Astrocyte (in vitro differentiated cells and primary cell): ENCODE measurements around the gene SH3RF1. TPM values are rescaled to one million over a fixed set of nuclear protein-coding genes. Genes with fewer than 3 reads are reported as not detected.

Experiments
- DNase-seq: peaks from one replicate; pipeline ENCODE4 v3.0.0-alpha.2; 2010; ENCODE audit warnings: low read depth
- FAIRE-seq: peaks from 2 replicates; lab custom pipeline; 2011; peaks lifted over from hg19 to GRCh38; lab: Jason Lieb, UNC
- H2AFZ ChIP-seq: 2 replicates; pipeline ENCODE4 v1.6.0; 2012; ENCODE audit warnings: low read depth, low read length, inconsistent platforms
- H3K27ac ChIP-seq: 2 replicates; pipeline ENCODE4 v1.5.1; 2011; ENCODE audit warnings: low read depth, low read length, inconsistent platforms
- H3K27me3 ChIP-seq: 2 replicates; pipeline ENCODE4 v1.6.0; 2011; ENCODE audit warnings: low read length, inconsistent platforms; ENCODE audit not compliant: insufficient read depth
- H3K36me3 ChIP-seq: 2 replicates; pipeline ENCODE4 v1.5.1; 2011; ENCODE audit warnings: low read length, inconsistent platforms; ENCODE audit not compliant: insufficient read depth
- H3K4me1 ChIP-seq: 2 replicates; pipeline ENCODE4 v1.5.1; 2011; ENCODE audit warnings: low read length, inconsistent platforms; ENCODE audit not compliant: insufficient read depth
- H3K4me2 ChIP-seq: 2 replicates; pipeline ENCODE4 v1.6.0; 2012; ENCODE audit warnings: low read length, inconsistent platforms
- H3K4me3 ChIP-seq: 2 replicates; pipeline ENCODE4 v1.5.1; 2011; ENCODE audit warnings: low read depth, mild to moderate bottlenecking, low read length, inconsistent platforms; ENCODE audit not compliant: insufficient read depth
- H3K79me2 ChIP-seq: 2 replicates; pipeline ENCODE4 v1.6.0; 2012; ENCODE audit warnings: mild to moderate bottlenecking, low read length, inconsistent platforms; ENCODE audit not compliant: insufficient read depth
- H3K9ac ChIP-seq: 2 replicates; pipeline ENCODE4 v1.6.0; 2012; ENCODE audit warnings: mild to moderate bottlenecking, low read length, inconsistent platforms
- H3K9me3 ChIP-seq: 2 replicates; pipeline ENCODE4 v1.5.1; 2012; ENCODE audit warnings: low read depth, mild to moderate bottlenecking, low read length, inconsistent platforms; ENCODE audit not compliant: insufficient read depth
- H4K20me1 ChIP-seq: 2 replicates; pipeline ENCODE4 v1.6.0; 2012; ENCODE audit warnings: low read length, inconsistent platforms; ENCODE audit not compliant: insufficient read depth
- H3K27ac Mint-ChIP-seq: one replicate; pipeline ENCODE4 v1.8.0; 2021; ENCODE audit warnings: mild to moderate bottlenecking, mixed read lengths; ENCODE audit not compliant: unreplicated experiment
- H3K27me3 Mint-ChIP-seq: one replicate; pipeline ENCODE4 v1.8.0; 2021; ENCODE audit warnings: low read depth, mixed read lengths; ENCODE audit not compliant: unreplicated experiment
- H3K36me3 Mint-ChIP-seq: one replicate; pipeline ENCODE4 v1.8.0; 2021; ENCODE audit warnings: low read depth, mixed read lengths; ENCODE audit not compliant: unreplicated experiment
- H3K4me1 Mint-ChIP-seq: one replicate; pipeline ENCODE4 v1.8.0; 2021; ENCODE audit warnings: low read depth, mixed read lengths; ENCODE audit not compliant: unreplicated experiment
- H3K4me3 Mint-ChIP-seq: one replicate; pipeline ENCODE4 v1.8.0; 2021; ENCODE audit warnings: mild to moderate bottlenecking, moderate library complexity, mixed read lengths; ENCODE audit not compliant: unreplicated experiment
- H3K9me3 Mint-ChIP-seq: one replicate; pipeline ENCODE4 v1.8.0; 2021; ENCODE audit warnings: mild to moderate bottlenecking, mixed read lengths; ENCODE audit not compliant: unreplicated experiment
- EZH2 ChIP-seq: IDR thresholded peaks from 2 replicates; pipeline ENCODE4 v1.6.1; 2012; ENCODE audit warnings: mild to moderate bottlenecking, low read length, inconsistent platforms; ENCODE audit not compliant: insufficient read depth
- total RNA-seq: library from RNA; stranded (reverse); gene quantifications from 2 replicates; pipeline ENCODE4 v1.2.1, GENCODE V29; 2021
- TF ChIP-seq, protein P1 (sequence below): IDR thresholded peaks from 2 replicates; pipeline ENCODE4 v1.5.1; 2011; ENCODE audit warnings: low read depth, mild to moderate bottlenecking, inconsistent platforms, low read length, moderate library complexity; ENCODE audit not compliant: insufficient read depth

The SH3RF1 gene
- total RNA-seq, 1 donor from 2014 or later = 25.9 TPM

GRCh38 chr4:169070071-169070894 is 200.5 kb downstream of the SH3RF1 start:
- H3K27me3 Mint-ChIP-seq = no peaks in the 10 kb centered on the region
- Histone ChIP-seq H2AFZ (no peak overlapping the region), H3K9ac (peak overlapping the region; percentile 52), H3K9me3 (no peaks in the 10 kb centered on the region), H3K36me3 (no peaks in the 10 kb centered on the region), H4K20me1 (no peaks in the 10 kb centered on the region), H3K79me2 (no peaks in the 10 kb centered on the region), H3K4me1 (peaks cover 26% of the 10 kb centered on the region), H3K27ac (peak overlapping the region; percentile 79), H3K27me3 (no peaks in the 10 kb centered on the region), H3K4me2 (peak overlapping the region; percentile 74), H3K4me3 (peak overlapping the region; percentile 30)
- DNase-seq (peak; percentile 98), FAIRE-seq (peak; percentile 86)
- peak overlapping the region; percentile 50 for H3K27ac Mint-ChIP-seq
- H3K9me3 Mint-ChIP-seq = peaks cover 5% of the 10 kb centered on the region
- H3K4me1 Mint-ChIP-seq = peaks cover 12% of the 10 kb centered on the region
- no peak overlapping the region for H3K4me3 Mint-ChIP-seq
- peaks cover 2% of the 10 kb centered on the region for H3K36me3 Mint-ChIP-seq
- TF ChIP-seq, protein P1, sequence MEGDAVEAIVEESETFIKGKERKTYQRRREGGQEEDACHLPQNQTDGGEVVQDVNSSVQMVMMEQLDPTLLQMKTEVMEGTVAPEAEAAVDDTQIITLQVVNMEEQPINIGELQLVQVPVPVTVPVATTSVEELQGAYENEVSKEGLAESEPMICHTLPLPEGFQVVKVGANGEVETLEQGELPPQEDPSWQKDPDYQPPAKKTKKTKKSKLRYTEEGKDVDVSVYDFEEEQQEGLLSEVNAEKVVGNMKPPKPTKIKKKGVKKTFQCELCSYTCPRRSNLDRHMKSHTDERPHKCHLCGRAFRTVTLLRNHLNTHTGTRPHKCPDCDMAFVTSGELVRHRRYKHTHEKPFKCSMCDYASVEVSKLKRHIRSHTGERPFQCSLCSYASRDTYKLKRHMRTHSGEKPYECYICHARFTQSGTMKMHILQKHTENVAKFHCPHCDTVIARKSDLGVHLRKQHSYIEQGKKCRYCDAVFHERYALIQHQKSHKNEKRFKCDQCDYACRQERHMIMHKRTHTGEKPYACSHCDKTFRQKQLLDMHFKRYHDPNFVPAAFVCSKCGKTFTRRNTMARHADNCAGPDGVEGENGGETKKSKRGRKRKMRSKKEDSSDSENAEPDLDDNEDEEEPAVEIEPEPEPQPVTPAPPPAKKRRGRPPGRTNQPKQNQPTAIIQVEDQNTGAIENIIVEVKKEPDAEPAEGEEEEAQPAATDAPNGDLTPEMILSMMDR = no peak
- no peak for TF ChIP-seq EZH2

- no peaks in the 10 kb centered on the region for H3K79me2 ChIP-seq
- DNase-seq = no peak
- no peaks in the 10 kb centered on the region for H4K20me1 ChIP-seq
- Mint-ChIP-seq H3K9me3 (peaks cover 5% of the 10 kb centered on the region), H3K4me1 (peaks cover 12% of the 10 kb centered on the region), H3K27me3 (no peaks in the 10 kb centered on the region), H3K36me3 (peaks cover 2% of the 10 kb centered on the region), H3K4me3 (no peak overlapping the region), H3K27ac (no peak overlapping the region)
- TF ChIP-seq, protein P1 = no peak
- TF ChIP-seq EZH2 = no peak
- H3K9me3 ChIP-seq = no peaks in the 10 kb centered on the region
- peaks cover 26% of the 10 kb centered on the region for H3K4me1 ChIP-seq
- no peak overlapping the region for H3K27ac ChIP-seq
- no peak overlapping the region for H2AFZ ChIP-seq
- no peak overlapping the region for H3K4me3 ChIP-seq
- H3K9ac ChIP-seq = no peak overlapping the region
- H3K36me3 ChIP-seq = no peaks in the 10 kb centered on the region
- H3K27me3 ChIP-seq = no peaks in the 10 kb centered on the region
- no peak overlapping the region for H3K4me2 ChIP-seq
- FAIRE-seq = no peak
Observed at GRCh38 chr4:169068423-169068822, 202.3 kb downstream of the SH3RF1 start.

- TF ChIP-seq, protein P1 = no peak
- TF ChIP-seq EZH2 = no peak
- no peak for FAIRE-seq
- H3K4me3 Mint-ChIP-seq = no peak overlapping the region
Observed at GRCh38 chr4:169066934-169067333, 203.8 kb downstream of the SH3RF1 start.

More at GRCh38 chr4:169066934-169067333, 203.8 kb downstream of the SH3RF1 start:
- H3K27me3 ChIP-seq = no peaks in the 10 kb centered on the region
- no peak overlapping the region for H3K4me3 ChIP-seq
- no peak overlapping the region for H2AFZ ChIP-seq
- no peak for DNase-seq
- H3K27ac Mint-ChIP-seq = no peak overlapping the region
- H3K4me1 ChIP-seq = peaks cover 29% of the 10 kb centered on the region
- no peaks in the 10 kb centered on the region for H3K79me2 ChIP-seq
- H3K4me1 Mint-ChIP-seq = peaks cover 12% of the 10 kb centered on the region
- no peaks in the 10 kb centered on the region for H3K9me3 ChIP-seq
- H3K9ac ChIP-seq = no peak overlapping the region
- no peak overlapping the region for H3K27ac ChIP-seq
- no peaks in the 10 kb centered on the region for H3K27me3 Mint-ChIP-seq
- H3K9me3 Mint-ChIP-seq = peaks cover under 1% of the 10 kb centered on the region
- no peak overlapping the region for H3K4me2 ChIP-seq
- H3K36me3 ChIP-seq = no peaks in the 10 kb centered on the region
- no peaks in the 10 kb centered on the region for H3K36me3 Mint-ChIP-seq
- H4K20me1 ChIP-seq = no peaks in the 10 kb centered on the region
